ENCODE results near the gene IL17B.

DNA sequence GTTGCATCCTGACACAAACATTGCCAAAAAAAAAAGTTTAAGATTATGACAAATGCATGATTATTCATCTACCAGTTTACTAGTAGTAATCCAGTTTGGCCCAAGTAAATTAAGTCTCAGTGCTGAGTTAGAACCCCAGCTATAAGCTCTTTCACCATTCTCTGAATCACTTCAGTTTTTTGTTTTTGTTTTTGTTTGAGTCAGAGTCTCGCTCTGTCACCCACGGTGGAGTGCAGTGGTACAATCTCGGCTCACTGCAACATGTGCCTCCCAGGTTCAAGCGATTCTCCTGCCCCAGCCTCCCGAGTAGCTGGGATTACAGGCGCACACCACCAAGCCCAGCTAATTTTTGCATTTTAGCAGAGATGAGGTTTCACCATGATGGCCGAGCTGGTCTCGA lies 22.7 kb downstream of the IL17B start:
- TF ChIP-seq, protein P1, sequence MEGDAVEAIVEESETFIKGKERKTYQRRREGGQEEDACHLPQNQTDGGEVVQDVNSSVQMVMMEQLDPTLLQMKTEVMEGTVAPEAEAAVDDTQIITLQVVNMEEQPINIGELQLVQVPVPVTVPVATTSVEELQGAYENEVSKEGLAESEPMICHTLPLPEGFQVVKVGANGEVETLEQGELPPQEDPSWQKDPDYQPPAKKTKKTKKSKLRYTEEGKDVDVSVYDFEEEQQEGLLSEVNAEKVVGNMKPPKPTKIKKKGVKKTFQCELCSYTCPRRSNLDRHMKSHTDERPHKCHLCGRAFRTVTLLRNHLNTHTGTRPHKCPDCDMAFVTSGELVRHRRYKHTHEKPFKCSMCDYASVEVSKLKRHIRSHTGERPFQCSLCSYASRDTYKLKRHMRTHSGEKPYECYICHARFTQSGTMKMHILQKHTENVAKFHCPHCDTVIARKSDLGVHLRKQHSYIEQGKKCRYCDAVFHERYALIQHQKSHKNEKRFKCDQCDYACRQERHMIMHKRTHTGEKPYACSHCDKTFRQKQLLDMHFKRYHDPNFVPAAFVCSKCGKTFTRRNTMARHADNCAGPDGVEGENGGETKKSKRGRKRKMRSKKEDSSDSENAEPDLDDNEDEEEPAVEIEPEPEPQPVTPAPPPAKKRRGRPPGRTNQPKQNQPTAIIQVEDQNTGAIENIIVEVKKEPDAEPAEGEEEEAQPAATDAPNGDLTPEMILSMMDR (conservative IDR thresholded peaks at IDR 0.05; ENCODE audit: low read length): no peak
- no peak for TF ChIP-seq EZH2phosphoT487 (IDR thresholded peaks at IDR 0.05; ENCODE audit: borderline replicate concordance, low read depth, low read length)

Data from OCI-LY7 (cell line).